GM12878 (cell line): ENCODE results near the gene ANKRD28. TPM values are rescaled to one million over a fixed set of nuclear protein-coding genes. Genes with fewer than 3 reads are reported as not detected.

ENCODE experiments used
- ATF3 ChIP-seq: IDR thresholded peaks from 2 replicates; pipeline ENCODE4 v1.6.1; 2011; ENCODE audit warnings: low read depth, mild to moderate bottlenecking, low read length, moderate library complexity, borderline replicate concordance; ENCODE audit errors: extremely low read depth
- BCLAF1 ChIP-seq: fragments of 450-650 bp; IDR thresholded peaks from 2 replicates; pipeline ENCODE4 v1.6.1; 2017; ENCODE audit warnings: antibody characterized with exemption, mild to moderate bottlenecking, moderate library complexity
- EED ChIP-seq: sonication (generic); IDR thresholded peaks from 2 replicates; pipeline ENCODE4 v1.6.1; 2016; ENCODE audit warnings: antibody characterized with exemption, low read depth
- EP300 ChIP-seq, 2 experiments: fragments of 150-350 bp in 1 of 2; IDR thresholded peaks; 2 replicates each; pipeline ENCODE4 v1.6.1; 2011 to 2012; ENCODE audit warnings: low read depth in 2 of 2, low read length in 2 of 2, borderline replicate concordance in 1 of 2, improper control_type of control experiment in 1 of 2, inconsistent platforms in 1 of 2; ENCODE audit not compliant: control insufficient read depth in 1 of 2
- GABPA ChIP-seq: IDR thresholded peaks from 2 replicates; pipeline ENCODE4 v1.6.1; 2014; ENCODE audit warnings: antibody characterized with exemption, low read depth, mild to moderate bottlenecking, inconsistent platforms
- HCFC1 ChIP-seq: fragments of 150-350 bp; IDR thresholded peaks from 2 replicates; pipeline ENCODE4 v1.6.1; 2014; ENCODE audit warnings: low read length
- HDAC6 ChIP-seq: fragments of 200-600 bp; sonication (generic); IDR thresholded peaks from one replicate; pipeline ENCODE4 v1.8.0; 2017; ENCODE audit warnings: antibody characterized with exemption; ENCODE audit not compliant: unreplicated experiment
- IRF4 ChIP-seq: IDR thresholded peaks from 2 replicates; pipeline ENCODE4 v1.6.1; 2011; ENCODE audit warnings: low read depth, low read length
- KLF5 ChIP-seq: fragments of 450-650 bp; IDR thresholded peaks from 2 replicates; pipeline ENCODE4 v1.6.1; 2014; ENCODE audit warnings: mild to moderate bottlenecking; ENCODE audit not compliant: partially characterized antibody
- PBX3 ChIP-seq: IDR thresholded peaks from 2 replicates; pipeline ENCODE4 v1.6.1; 2011; ENCODE audit warnings: mild to moderate bottlenecking, low read depth, low read length, moderate library complexity; ENCODE audit not compliant: insufficient replicate concordance
- POLR2A ChIP-seq: IDR thresholded peaks from 2 replicates; pipeline ENCODE4 v1.6.1; 2011; ENCODE audit warnings: low read depth, mild to moderate bottlenecking, low read length
- SMAD5 ChIP-seq: IDR thresholded peaks from 2 replicates; pipeline ENCODE4 v1.6.1; 2016; ENCODE audit warnings: antibody characterized with exemption, low read depth
- SRF ChIP-seq, 2 experiments: IDR thresholded peaks; 2 replicates each; pipeline ENCODE4 v1.6.1; 2011; ENCODE audit warnings: low read depth in 2 of 2, low read length in 2 of 2, mild to moderate bottlenecking in 1 of 2, moderate library complexity in 1 of 2
- SUPT20H ChIP-seq: IDR thresholded peaks from 2 replicates; pipeline ENCODE4 v1.6.1; 2011; ENCODE audit warnings: low read depth, mild to moderate bottlenecking, low read length, moderate library complexity, borderline replicate concordance; ENCODE audit not compliant: control insufficient read depth
- TARDBP ChIP-seq: IDR thresholded peaks from 2 replicates; pipeline ENCODE4 v1.6.1; 2016; ENCODE audit warnings: borderline replicate concordance
- ZNF687 ChIP-seq: fragments of 450-650 bp; IDR thresholded peaks from 2 replicates; pipeline ENCODE4 v1.6.1; 2017; ENCODE audit warnings: mild to moderate bottlenecking, moderate library complexity
- polyA plus RNA-seq, 11 experiments: library from polyadenylated mRNA; depleted of rRNA in 4 of 11; unstranded in 6 of 11; stranded (reverse) in 5 of 11; fragments of >200 nt; fragmentation: Nextera tagmentation in 4 of 11; fragmentation: Illumina TruSeq in 1 of 11; extraction: Ambion mirVana in 4 of 11; extraction: Trizol in 1 of 11; gene quantifications; 1 replicate in 1 of 11; 2 replicates in 10 of 11; pipeline versions ENCODE4 v1.2.1 to v1.2.3, GENCODE V29; 2011 to 2016; ENCODE audit warnings: inconsistent platforms in 2 of 11, missing spikeins in 2 of 11, low read depth in 1 of 11
- total RNA-seq, 4 experiments: library from RNA; depleted of rRNA in 3 of 4; stranded (reverse); fragments of >200 nt in 3 of 4; fragmentation: Illumina TruSeq in 1 of 4; extraction: Trizol in 1 of 4; gene quantifications; 2 replicates each; pipeline versions ENCODE4 v1.2.1 to v1.2.3, GENCODE V29; 2013 to 2021

ANKRD28 gene
- total and polyA plus RNA-seq, 10 of the 15 experiments (the other 5 are each of a cell fraction or from before 2014, with no cell fraction given): 11.2 to 105 (median 38.3) TPM

- no peak for TF ChIP-seq HDAC6
- TF ChIP-seq POLR2A: no peak
- TF ChIP-seq ZNF687: no peak
- TF ChIP-seq SRF (IDR thresholded peaks at IDR 0.05; ENCODE audit: low read depth in 2 of 2, low read length in 2 of 2): no peak
- no peak for TF ChIP-seq KLF5
- TF ChIP-seq EED: peak; percentile 76
- no peak for TF ChIP-seq TARDBP
- no peak for TF ChIP-seq SUPT20H
- TF ChIP-seq GABPA: no peak
- TF ChIP-seq HCFC1: no peak
- TF ChIP-seq PBX3: no peak
- TF ChIP-seq BCLAF1: no peak
- no peak for TF ChIP-seq SMAD5
- no peak for TF ChIP-seq ATF3
- TF ChIP-seq EP300 (IDR thresholded peaks at IDR 0.05; ENCODE audit: borderline replicate concordance in 1 of 2, control insufficient read depth in 1 of 2, low read depth in 2 of 2, low read length in 2 of 2): peak in 1 of 2 experiments; percentile 57; a peak in 1 of 4 replicates
- TF ChIP-seq IRF4: no peak
These were observed 160.4 kb downstream of the ANKRD28 start (continued) for GRCh38 chr3:15637131-15637951.
